DND-41 (cell line): ENCODE data around the gene SEC14L2.

Source experiments
- ATAC-seq: fragments of 200-7000 bp; cut with Tn5 transposase; 3 replicates; pipeline ENCODE4 v1.9.1; 2021; ENCODE audit warnings: low read depth; ENCODE audit not compliant: insufficient read depth
- DNase-seq: peaks from one replicate; pipeline ENCODE4 v3.0.0-alpha.2; 2020
- H2AFZ ChIP-seq: 2 replicates; pipeline ENCODE4 v1.6.0; 2012; ENCODE audit warnings: low read depth, low read length
- H3K27ac ChIP-seq: 2 replicates; pipeline ENCODE4 v1.5.1; 2012; ENCODE audit warnings: low read length, inconsistent platforms
- H3K27me3 ChIP-seq: fragments of 200-600 bp; sonication (generic); 2 replicates; pipeline ENCODE4 v1.6.0; 2012; ENCODE audit warnings: low read length, mild to moderate bottlenecking, inconsistent platforms; ENCODE audit not compliant: insufficient read depth, poor library complexity
- H3K36me3 ChIP-seq: 2 replicates; pipeline ENCODE4 v1.5.1; 2012; ENCODE audit warnings: low read length, inconsistent platforms; ENCODE audit not compliant: insufficient read depth
- H3K4me1 ChIP-seq: 2 replicates; pipeline ENCODE4 v1.5.1; 2012; ENCODE audit warnings: mild to moderate bottlenecking, low read length; ENCODE audit not compliant: insufficient read depth
- H3K4me2 ChIP-seq: 2 replicates; pipeline ENCODE4 v1.6.0; 2012; ENCODE audit warnings: mild to moderate bottlenecking, moderate library complexity, low read length, inconsistent platforms; ENCODE audit not compliant: insufficient read depth
- H3K4me3 ChIP-seq, 2 experiments: fragments of 200-600 bp in 1 of 2; shearing (Covaris generic) in 1 of 2; 2 replicates each; pipeline ENCODE4 v1.5.1; 2012 to 2016; ENCODE audit warnings: inconsistent platforms in 2 of 2, low read length in 2 of 2, mild to moderate bottlenecking in 2 of 2, low read depth in 1 of 2, moderate library complexity in 1 of 2
- H3K79me2 ChIP-seq: 2 replicates; pipeline ENCODE4 v1.6.0; 2012; ENCODE audit warnings: low read length, inconsistent platforms; ENCODE audit not compliant: insufficient read depth
- H3K9ac ChIP-seq: 2 replicates; pipeline ENCODE4 v1.6.0; 2012; ENCODE audit warnings: low read depth, mild to moderate bottlenecking, inconsistent platforms, low read length, moderate library complexity
- H3K9me3 ChIP-seq: 2 replicates; pipeline ENCODE4 v1.5.1; 2012; ENCODE audit warnings: low read length, moderate library complexity, mild to moderate bottlenecking, inconsistent platforms; ENCODE audit not compliant: insufficient read depth, severe bottlenecking
- H4K20me1 ChIP-seq: 2 replicates; pipeline ENCODE4 v1.6.0; 2012; ENCODE audit warnings: low read length; ENCODE audit not compliant: insufficient read depth
- EZH2 ChIP-seq: IDR thresholded peaks from 3 replicates; pipeline ENCODE4 v1.6.1; 2012; ENCODE audit warnings: borderline replicate concordance, low read depth, mild to moderate bottlenecking, moderate library complexity, low read length, inconsistent platforms; ENCODE audit not compliant: severe bottlenecking
- TF ChIP-seq, protein P1 (sequence below): IDR thresholded peaks from 2 replicates; pipeline ENCODE4 v1.5.1; 2012; ENCODE audit warnings: borderline replicate concordance, low read length, moderate library complexity, mild to moderate bottlenecking; ENCODE audit not compliant: poor library complexity, severe bottlenecking; ENCODE audit errors: extremely low read depth

The SEC14L2 gene

DNA sequence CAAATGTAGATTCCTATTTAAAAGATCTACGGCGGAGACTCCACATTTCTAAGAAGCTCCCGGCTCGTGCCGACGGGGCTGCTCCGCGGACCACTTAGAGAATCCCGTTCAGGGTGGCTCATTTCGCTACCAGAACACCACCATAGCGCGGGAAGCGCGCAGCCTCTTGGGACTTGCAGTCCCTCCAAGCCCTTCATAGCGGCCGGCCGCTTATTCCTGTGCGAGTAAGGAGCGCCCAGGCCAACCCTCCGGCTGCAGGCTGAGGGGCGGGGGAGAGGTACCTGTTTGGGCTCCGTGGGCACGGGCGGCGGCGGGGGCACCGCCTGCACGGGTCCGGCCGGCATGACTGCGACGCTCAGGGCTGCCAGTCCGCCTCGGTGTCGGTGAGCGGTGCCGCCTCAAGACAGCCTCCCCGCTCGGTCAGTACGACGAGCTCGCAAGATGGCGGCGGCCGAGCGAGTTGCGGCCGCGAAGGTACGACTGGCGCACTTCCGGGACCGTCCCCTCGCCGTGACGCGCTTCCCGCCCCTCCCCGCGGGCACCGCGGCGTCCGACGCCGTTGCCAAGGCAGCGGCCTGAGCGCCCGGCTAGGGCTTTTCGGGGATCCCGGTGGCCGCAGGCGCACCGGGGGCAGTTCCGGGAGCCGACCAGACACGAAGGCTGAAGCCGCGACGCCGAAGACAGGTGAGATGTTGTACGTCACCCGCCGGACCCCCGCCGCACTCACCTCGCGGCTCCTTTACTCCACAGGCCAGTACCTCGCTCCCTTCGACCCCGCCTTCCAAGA lies 40.2 kb upstream of the SEC14L2 start, which contains the start of the genes CCDC157 and SF3A1:
TSS of gene CCDC157 (plus strand) at position 559 of the 787 bp plus-strand sequence. CDS start 8,994 bp downstream, outside the sequence.
TSS of gene SF3A1 (minus strand) at position 446 of the 787 bp plus-strand sequence. CDS start at position 344, 102 bp downstream.
- Histone ChIP-seq H3K4me1 (peaks cover 46% of the 10 kb centered on the region), H4K20me1 (peaks cover 42% of the 10 kb centered on the region), H3K27ac (peak within 1 kb of the TSS; percentile 94), H3K27me3 (no peaks in the 10 kb centered on the region), H3K79me2 (peaks cover 52% of the 10 kb centered on the region), H3K4me2 (peak within 1 kb of the TSS; percentile 78), H2AFZ (peak within 1 kb of the TSS; percentile 97), H3K4me3 (peak within 1 kb of the TSS; percentile 68 to 91), H3K36me3 (peaks cover 38% of the 10 kb centered on the region), H3K9me3 (no peaks in the 10 kb centered on the region), H3K9ac (peak within 1 kb of the TSS; percentile 98)
- DNase-seq (peak; percentile 84), ATAC-seq (peak; percentile 91)
- TF ChIP-seq EZH2, result no peak
- TF ChIP-seq, protein P1, sequence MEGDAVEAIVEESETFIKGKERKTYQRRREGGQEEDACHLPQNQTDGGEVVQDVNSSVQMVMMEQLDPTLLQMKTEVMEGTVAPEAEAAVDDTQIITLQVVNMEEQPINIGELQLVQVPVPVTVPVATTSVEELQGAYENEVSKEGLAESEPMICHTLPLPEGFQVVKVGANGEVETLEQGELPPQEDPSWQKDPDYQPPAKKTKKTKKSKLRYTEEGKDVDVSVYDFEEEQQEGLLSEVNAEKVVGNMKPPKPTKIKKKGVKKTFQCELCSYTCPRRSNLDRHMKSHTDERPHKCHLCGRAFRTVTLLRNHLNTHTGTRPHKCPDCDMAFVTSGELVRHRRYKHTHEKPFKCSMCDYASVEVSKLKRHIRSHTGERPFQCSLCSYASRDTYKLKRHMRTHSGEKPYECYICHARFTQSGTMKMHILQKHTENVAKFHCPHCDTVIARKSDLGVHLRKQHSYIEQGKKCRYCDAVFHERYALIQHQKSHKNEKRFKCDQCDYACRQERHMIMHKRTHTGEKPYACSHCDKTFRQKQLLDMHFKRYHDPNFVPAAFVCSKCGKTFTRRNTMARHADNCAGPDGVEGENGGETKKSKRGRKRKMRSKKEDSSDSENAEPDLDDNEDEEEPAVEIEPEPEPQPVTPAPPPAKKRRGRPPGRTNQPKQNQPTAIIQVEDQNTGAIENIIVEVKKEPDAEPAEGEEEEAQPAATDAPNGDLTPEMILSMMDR, result no peak

DNA sequence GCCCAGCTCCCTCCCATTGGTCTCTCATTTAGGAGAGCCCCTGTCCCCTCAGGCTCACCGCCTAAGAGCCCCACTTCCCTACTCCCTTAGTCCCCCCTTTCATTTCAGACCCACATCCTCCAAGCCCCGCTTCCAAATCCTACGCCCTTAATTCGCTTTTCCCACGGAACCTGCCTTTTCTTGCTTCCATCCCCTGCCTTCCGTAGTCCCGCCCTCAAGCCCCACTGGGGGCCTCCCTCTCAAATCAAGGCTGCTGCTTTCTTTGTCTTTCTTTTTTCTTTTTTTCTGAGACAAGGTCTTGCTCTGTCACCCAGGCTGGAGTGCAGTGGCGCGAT lies 39.6 kb upstream of the SEC14L2 start:
- Histone ChIP-seq H4K20me1 (peaks cover 37% of the 10 kb centered on the region), H3K4me3 (peak overlapping the region; percentile 68 to 91), H3K4me1 (peaks cover 41% of the 10 kb centered on the region), H2AFZ (peak overlapping the region; percentile 97), H3K9ac (peak overlapping the region; percentile 98), H3K79me2 (peaks cover 47% of the 10 kb centered on the region), H3K27ac (peak overlapping the region; percentile 45; the same call in 1 of the 2 replicates), H3K4me2 (peak overlapping the region; percentile 78), H3K36me3 (peaks cover 33% of the 10 kb centered on the region), H3K27me3 (no peaks in the 10 kb centered on the region), H3K9me3 (no peaks in the 10 kb centered on the region)
- DNase-seq (peak; percentile 48), ATAC-seq (peak; percentile 7; the same call in 1 of the 3 replicates)
- TF ChIP-seq, protein P1, result no peak
- no peak for TF ChIP-seq EZH2

DNA sequence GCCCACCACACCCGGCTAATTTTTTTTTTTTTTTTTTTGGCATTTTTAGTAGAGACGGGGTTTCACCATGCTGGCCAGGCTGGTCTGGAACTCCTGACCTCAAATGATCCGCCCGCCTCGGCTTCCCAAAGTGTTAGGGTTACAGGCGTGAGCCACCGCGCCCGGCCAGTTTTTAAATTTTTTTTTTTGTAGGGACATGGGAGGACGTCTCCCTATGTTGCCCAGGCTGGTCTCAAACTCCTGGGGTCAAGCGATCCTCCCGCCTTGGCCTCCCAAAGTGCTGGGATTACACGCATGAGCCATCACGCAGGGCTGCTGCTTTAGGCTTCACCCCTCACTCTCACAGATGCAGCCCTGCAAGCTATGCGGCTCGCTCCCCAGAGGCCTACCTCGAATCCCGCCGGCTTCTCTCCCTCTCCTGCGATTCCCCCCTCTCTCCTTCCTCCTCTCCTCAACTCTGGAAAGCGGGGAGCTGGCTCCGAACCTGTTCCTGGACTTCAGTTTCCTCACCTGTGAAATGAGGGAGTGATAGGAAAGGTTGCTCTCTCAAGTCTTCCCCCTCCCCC lies 39.1 kb upstream of the SEC14L2 start:
- no peak for DNase-seq
- no peaks in the 10 kb centered on the region for H3K9me3 ChIP-seq
- H3K9ac ChIP-seq, result peak overlapping the region; percentile 98; the same call in 1 of the 2 replicates
- H4K20me1 ChIP-seq, result peaks cover 32% of the 10 kb centered on the region
- H3K4me3 ChIP-seq, result no peak overlapping the region
- no peaks in the 10 kb centered on the region for H3K27me3 ChIP-seq
- peaks cover 27% of the 10 kb centered on the region for H3K36me3 ChIP-seq
- H3K4me1 ChIP-seq, result peaks cover 42% of the 10 kb centered on the region
- no peak for ATAC-seq
- peak overlapping the region; percentile 78 for H3K4me2 ChIP-seq
- peaks cover 42% of the 10 kb centered on the region for H3K79me2 ChIP-seq
- no peak overlapping the region for H3K27ac ChIP-seq
- H2AFZ ChIP-seq, result no peak overlapping the region
- TF ChIP-seq EZH2, result no peak
- TF ChIP-seq, protein P1, result no peak
